Activated CD8-positive, alpha-beta memory T cell treated with anti-CD3 and anti-CD28 coated beads, Interleukin-2, amount 10 ng/mL, durations not matched to agents 7 days and 5 days (primary cell): ENCODE measurements around the gene VTA1. TPM values are rescaled to one million over a fixed set of nuclear protein-coding genes. Genes with fewer than 3 reads are reported as not detected.
A peak's percentile ranks its signal among the peaks of the same experiment; 100 is the strongest.
"Not testable (repeated sequence)": the region's sequence is repeated elsewhere in the genome, so short reads cannot be mapped to it uniquely, and the experiment has no call there.

ENCODE experiments used
- ATAC-seq: fragments of 150-1000 bp; cut with Tn5 transposase; one replicate; pipeline ENCODE4 v1.10.0; 2021; ENCODE audit warnings: moderate library complexity
- CTCF ChIA-PET: fragments of 350-600 bp; sonication (Branson Sonifier 250); formaldehyde crosslinking; loops from one replicate; lab custom pipeline; 2021; ENCODE audit warnings: antibody characterized with exemption; lab: Charles Lee
- DNase-seq: peaks from one replicate; pipeline ENCODE4 v3.0.0-alpha.2; 2020
- H3K27ac Mint-ChIP-seq: one replicate; pipeline ENCODE4 v1.8.0; 2021; ENCODE audit warnings: mild to moderate bottlenecking, mixed read lengths
- H3K27me3 Mint-ChIP-seq: one replicate; pipeline ENCODE4 v1.8.0; 2021; ENCODE audit warnings: mixed read lengths
- H3K36me3 Mint-ChIP-seq: one replicate; pipeline ENCODE4 v1.8.0; 2021; ENCODE audit warnings: mild to moderate bottlenecking, mixed read lengths
- H3K4me1 Mint-ChIP-seq: one replicate; pipeline ENCODE4 v1.8.0; 2021; ENCODE audit warnings: mixed read lengths
- H3K4me3 Mint-ChIP-seq: one replicate; pipeline ENCODE4 v1.8.0; 2021; ENCODE audit warnings: mild to moderate bottlenecking, moderate library complexity, mixed read lengths
- H3K9me3 Mint-ChIP-seq: one replicate; pipeline ENCODE4 v1.8.0; 2022; ENCODE audit warnings: low read depth, mixed read lengths
- total RNA-seq, 2 experiments: library from RNA; stranded (reverse); gene quantifications; one replicate each; pipeline ENCODE4 v1.2.3, GENCODE V29; 2021

VTA1 gene
- total RNA-seq, 2 experiments from 2014 or later = 31.7 to 42.3 TPM

DNA sequence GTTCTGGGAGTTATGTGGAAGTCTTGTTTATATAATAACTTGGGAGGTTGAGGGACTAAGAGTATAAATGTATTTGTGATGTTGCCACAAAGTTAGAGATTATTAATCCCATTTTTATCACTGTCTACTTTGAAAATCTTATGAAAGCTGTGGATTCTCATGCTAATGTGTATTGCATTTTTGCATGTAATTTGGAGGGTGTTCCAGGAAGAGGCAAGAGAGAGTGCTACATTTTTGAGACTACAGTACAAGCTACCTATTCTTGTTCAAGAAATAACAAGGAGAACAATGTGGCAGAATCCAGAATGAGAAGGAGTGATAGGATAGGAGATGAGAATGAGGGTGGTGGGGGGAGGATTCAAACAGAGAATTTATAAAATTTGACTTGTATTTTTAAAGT lies 34.9 kb downstream of the VTA1 start:
- peaks cover 2% of the 10 kb centered on the region for H3K4me1 Mint-ChIP-seq
- H3K4me3 Mint-ChIP-seq = no peak overlapping the region
- CTCF ChIA-PET = no interaction called here
- no peak overlapping the region for H3K27ac Mint-ChIP-seq
- ATAC-seq (no peak), DNase-seq (no peak)
- H3K36me3 Mint-ChIP-seq = peaks cover 29% of the 10 kb centered on the region
- peaks cover 4% of the 10 kb centered on the region for H3K9me3 Mint-ChIP-seq
- no peaks in the 10 kb centered on the region for H3K27me3 Mint-ChIP-seq

DNA sequence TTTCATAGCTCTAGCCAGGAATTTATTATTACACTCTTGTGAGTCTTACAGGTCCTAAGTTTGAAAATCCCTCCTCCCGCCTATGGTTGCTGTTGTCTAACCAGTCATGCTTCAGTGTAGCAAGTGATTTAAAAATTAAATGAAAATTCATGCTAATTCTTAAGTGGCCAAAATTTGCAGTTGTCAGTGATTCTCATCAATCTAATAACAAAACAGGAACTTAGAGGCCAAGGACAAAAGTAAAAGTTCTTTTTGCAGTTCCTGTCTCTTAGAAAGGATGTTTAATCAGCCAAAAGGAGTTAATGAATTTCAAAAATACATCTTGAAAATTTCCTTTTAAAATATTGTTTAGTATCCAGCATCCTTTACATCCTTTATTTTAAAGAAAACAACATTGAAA lies 36.3 kb downstream of the VTA1 start:
- H3K27me3 Mint-ChIP-seq = no peaks in the 10 kb centered on the region
- H3K9me3 Mint-ChIP-seq = no peaks in the 10 kb centered on the region
- DNase-seq (no peak), ATAC-seq (no peak)
- H3K4me1 Mint-ChIP-seq = peaks cover 2% of the 10 kb centered on the region
- peaks cover 17% of the 10 kb centered on the region for H3K36me3 Mint-ChIP-seq
- H3K4me3 Mint-ChIP-seq = no peak overlapping the region
- CTCF ChIA-PET = interaction anchor here (1.0 kb wide), 1 partner anchor 14 kb away, joined by 3 read pairs; no protein-coding TSS in a partner anchor
- no peak overlapping the region for H3K27ac Mint-ChIP-seq

DNA sequence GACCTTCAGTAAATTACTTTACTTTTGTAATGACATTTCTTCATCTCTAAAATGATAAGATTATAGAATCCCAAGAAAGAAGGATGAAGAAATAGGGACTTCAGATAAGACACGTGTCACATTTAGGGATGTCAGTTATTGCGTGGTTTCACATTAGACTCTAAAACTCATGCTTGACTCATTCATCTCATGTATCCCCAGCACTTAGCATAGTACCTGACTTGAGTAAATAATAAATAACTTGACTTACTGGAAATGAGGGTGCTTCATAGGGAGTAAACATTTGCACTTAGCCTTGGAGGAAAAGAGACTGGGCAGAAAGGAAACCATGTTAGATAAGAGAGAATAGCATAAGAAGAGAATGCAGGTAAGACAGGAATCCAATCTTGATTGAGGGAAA lies 37.2 kb downstream of the VTA1 start:
- Mint-ChIP-seq H3K4me1 (peaks cover 2% of the 10 kb centered on the region), H3K27me3 (no peaks in the 10 kb centered on the region), H3K36me3 (peaks cover 17% of the 10 kb centered on the region), H3K27ac (no peak overlapping the region), H3K4me3 (no peak overlapping the region), H3K9me3 (no peaks in the 10 kb centered on the region)
- DNase-seq (no peak), ATAC-seq (no peak)
- CTCF ChIA-PET = no interaction called here

DNA sequence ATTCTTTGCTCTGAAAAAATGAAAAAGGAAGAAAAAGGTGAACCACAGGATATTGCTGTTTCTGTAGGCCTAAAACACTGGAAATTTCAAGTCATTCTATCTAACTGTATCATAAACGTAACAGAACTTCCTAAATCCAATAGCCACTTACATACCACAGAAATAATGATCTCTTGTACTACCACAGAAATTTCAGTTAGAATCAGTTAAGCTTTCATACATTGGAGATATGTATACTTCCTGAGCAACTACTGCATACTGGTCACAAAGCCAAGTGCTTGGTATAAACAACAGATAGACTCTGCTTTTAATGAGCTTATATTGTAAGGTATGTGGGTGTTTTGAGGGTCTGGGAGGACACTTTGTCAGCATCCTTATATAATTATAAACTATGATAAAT lies 38.6 kb downstream of the VTA1 start:
- Mint-ChIP-seq H3K27me3 (no peaks in the 10 kb centered on the region), H3K9me3 (no peaks in the 10 kb centered on the region), H3K4me3 (no peak overlapping the region), H3K4me1 (peaks cover 2% of the 10 kb centered on the region), H3K36me3 (peaks cover 17% of the 10 kb centered on the region), H3K27ac (no peak overlapping the region)
- CTCF ChIA-PET = interaction anchor here (1.2 to 1.8 kb wide), 2 partner anchors 22 to 30 kb away, joined by 4 read pairs; no protein-coding TSS in a partner anchor
- ATAC-seq (no peak), DNase-seq (no peak)

- no peaks in the 10 kb centered on the region for H3K27me3 Mint-ChIP-seq
- H3K9me3 Mint-ChIP-seq = no peaks in the 10 kb centered on the region
- CTCF ChIA-PET = interaction anchor here (1.5 kb wide), 1 partner anchor 11 kb away, joined by 4 read pairs; no protein-coding TSS in a partner anchor
- no peak overlapping the region for H3K4me3 Mint-ChIP-seq
- DNase-seq = no peak
- peaks cover 15% of the 10 kb centered on the region for H3K36me3 Mint-ChIP-seq
- peaks cover 2% of the 10 kb centered on the region for H3K4me1 Mint-ChIP-seq
- no peak overlapping the region for H3K27ac Mint-ChIP-seq
- no peak for ATAC-seq
These were observed 40.1 kb downstream of the VTA1 start for GRCh38 chr6:142187209-142187608.

- H3K4me3 Mint-ChIP-seq, H3K4me1 Mint-ChIP-seq, H3K27ac Mint-ChIP-seq, ATAC-seq, H3K27me3 Mint-ChIP-seq, H3K9me3 Mint-ChIP-seq, DNase-seq: not testable (repeated sequence)
- CTCF ChIA-PET = interaction anchor here (1.5 kb wide), 1 partner anchor 10 kb away, joined by 4 read pairs; no protein-coding TSS in a partner anchor
- H3K36me3 Mint-ChIP-seq = peaks cover 12% of the 10 kb centered on the region
These were observed 41.3 kb downstream of the VTA1 start for GRCh38 chr6:142188341-142188740.

DNA sequence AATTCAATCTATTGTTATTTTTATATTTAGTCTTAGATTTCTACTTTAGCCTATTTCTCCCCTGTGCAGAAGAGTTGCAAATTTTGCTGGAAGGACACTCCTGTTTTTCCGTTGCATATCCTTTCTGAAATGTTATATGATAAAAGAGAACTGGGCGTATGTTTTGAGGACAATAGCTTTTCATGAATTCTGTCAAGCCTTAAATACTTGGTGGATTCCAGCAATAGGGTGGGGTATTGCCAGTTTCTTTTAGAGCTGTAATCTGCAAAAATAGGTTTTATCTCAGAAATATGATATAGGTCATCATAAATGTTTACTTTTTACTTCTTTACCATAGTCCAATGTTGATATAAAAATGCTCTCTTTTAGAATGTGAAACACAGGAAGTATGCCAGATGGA lies 42.0 kb downstream of the VTA1 start:
- H3K4me3 Mint-ChIP-seq = no peak overlapping the region
- no peak for ATAC-seq
- no peak overlapping the region for H3K27ac Mint-ChIP-seq
- no peaks in the 10 kb centered on the region for H3K4me1 Mint-ChIP-seq
- H3K27me3 Mint-ChIP-seq = no peaks in the 10 kb centered on the region
- no peak for DNase-seq
- CTCF ChIA-PET = no interaction called here
- H3K36me3 Mint-ChIP-seq = peaks cover 12% of the 10 kb centered on the region
- no peaks in the 10 kb centered on the region for H3K9me3 Mint-ChIP-seq

- ATAC-seq (no peak), DNase-seq (no peak)
- CTCF ChIA-PET = no interaction called here
- no peaks in the 10 kb centered on the region for H3K27me3 Mint-ChIP-seq
- H3K36me3 Mint-ChIP-seq = peaks cover 15% of the 10 kb centered on the region
- peaks cover 8% of the 10 kb centered on the region for H3K4me1 Mint-ChIP-seq
- no peak overlapping the region for H3K4me3 Mint-ChIP-seq
- no peaks in the 10 kb centered on the region for H3K9me3 Mint-ChIP-seq
- H3K27ac Mint-ChIP-seq = no peak overlapping the region
These were observed 45.3 kb downstream of the VTA1 start for GRCh38 chr6:142192343-142192742.

- Mint-ChIP-seq H3K36me3 (peaks cover 19% of the 10 kb centered on the region), H3K27ac (no peak overlapping the region), H3K4me1 (peaks cover 8% of the 10 kb centered on the region), H3K27me3 (no peaks in the 10 kb centered on the region), H3K9me3 (no peaks in the 10 kb centered on the region), H3K4me3 (no peak overlapping the region)
- CTCF ChIA-PET = no interaction called here
- ATAC-seq (no peak), DNase-seq (no peak)
These were observed 46.6 kb downstream of the VTA1 start for GRCh38 chr6:142193621-142194020.

DNA sequence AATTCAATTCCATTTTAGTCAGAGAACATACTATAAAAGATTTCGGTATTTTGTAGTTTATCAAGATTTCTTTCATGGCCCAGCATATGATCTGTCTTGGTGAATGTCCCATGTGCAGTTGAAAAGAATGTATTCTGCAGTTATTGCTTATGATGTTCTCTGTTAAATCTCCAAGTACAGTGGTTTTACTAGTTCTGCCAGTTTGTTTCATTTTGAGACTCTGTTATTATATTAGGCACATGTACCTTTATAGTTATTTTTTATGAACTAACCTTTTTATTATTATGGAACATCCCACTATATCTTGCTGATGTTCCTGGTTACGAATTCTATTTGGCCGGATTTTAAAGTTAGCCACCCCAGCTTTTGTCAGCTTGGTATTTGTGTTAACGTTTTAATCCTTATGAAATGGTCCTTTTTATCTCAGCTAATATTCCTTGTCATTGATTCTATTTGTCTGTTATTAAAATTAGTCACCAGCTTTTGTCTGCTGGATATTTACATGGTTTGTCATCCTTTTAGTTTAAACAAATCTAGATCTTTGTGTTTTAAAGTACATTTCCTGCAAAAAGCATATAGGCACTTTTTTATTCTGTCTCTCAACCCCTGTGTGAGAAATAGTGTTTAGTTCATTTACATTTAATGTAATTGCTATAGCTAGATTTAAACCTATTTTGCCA lies 48.9 kb downstream of the VTA1 start:
- Mint-ChIP-seq H3K4me3 (no peak overlapping the region), H3K4me1 (peaks cover 8% of the 10 kb centered on the region), H3K36me3 (peaks cover 20% of the 10 kb centered on the region), H3K27ac (no peak overlapping the region), H3K9me3 (no peaks in the 10 kb centered on the region), H3K27me3 (no peaks in the 10 kb centered on the region)
- ATAC-seq = no peak
- CTCF ChIA-PET = interaction anchor here (1.8 to 4.7 kb wide), 2 partner anchors 12 to 40 kb away, joined by 4 to 31 read pairs; no protein-coding TSS in a partner anchor
- DNase-seq = no peak

DNA sequence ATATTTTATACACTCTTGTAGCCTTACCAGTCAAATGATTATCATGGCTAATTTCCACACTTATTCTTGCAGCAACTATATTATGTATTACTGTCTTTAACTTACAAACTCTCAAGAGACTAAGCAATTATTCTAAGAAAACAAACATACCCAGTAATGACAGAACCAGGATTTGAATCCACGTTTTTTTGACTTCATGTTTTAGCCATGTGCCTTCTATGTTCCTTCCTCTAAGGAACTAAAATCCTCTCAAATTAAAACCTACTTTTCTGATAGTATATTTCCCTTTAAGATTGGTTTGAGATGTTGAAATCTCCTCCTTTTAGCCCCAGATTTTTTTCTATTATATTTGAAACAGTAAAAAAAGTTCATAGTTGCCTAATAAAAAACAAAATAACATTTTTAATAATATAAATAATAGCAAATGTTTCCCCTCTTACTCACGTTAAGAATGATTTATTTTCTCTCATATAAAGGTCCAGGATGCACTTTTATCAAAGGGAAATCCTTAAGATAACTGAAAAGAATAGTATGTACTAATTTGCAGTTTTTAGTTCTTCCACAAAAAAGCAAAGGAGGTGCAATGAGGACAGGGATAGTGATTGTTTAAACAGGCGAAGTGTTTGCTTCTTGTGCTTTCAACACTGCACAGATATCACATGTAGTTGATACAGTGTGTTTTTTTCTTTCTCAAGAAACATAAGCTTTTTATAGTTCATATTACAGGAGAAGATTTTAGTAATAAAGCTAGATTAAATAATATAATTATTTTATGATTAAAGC lies 54.0 kb downstream of the VTA1 start:
- Mint-ChIP-seq H3K4me1 (no peaks in the 10 kb centered on the region), H3K4me3 (no peak overlapping the region), H3K27ac (no peak overlapping the region), H3K27me3 (no peaks in the 10 kb centered on the region), H3K9me3 (no peaks in the 10 kb centered on the region), H3K36me3 (peaks cover 27% of the 10 kb centered on the region)
- no peak for DNase-seq
- CTCF ChIA-PET = no interaction called here
- no peak for ATAC-seq

- ATAC-seq (no peak), DNase-seq (peak; percentile 43)
- Mint-ChIP-seq H3K27me3 (no peaks in the 10 kb centered on the region), H3K9me3 (peaks cover 5% of the 10 kb centered on the region), H3K27ac (peak overlapping the region; percentile 58), H3K36me3 (peaks cover 51% of the 10 kb centered on the region), H3K4me3 (no peak overlapping the region), H3K4me1 (no peaks in the 10 kb centered on the region)
- CTCF ChIA-PET = interaction anchor here (0.7 to 2.7 kb wide), 12 partner anchors 9 to 179 kb away, joined by 3 to 31 read pairs (median 4); partner anchors contain the start of genes NMBR and VTA1
These were observed 60.3 kb downstream of the VTA1 start for GRCh38 chr6:142207265-142207877.

DNA sequence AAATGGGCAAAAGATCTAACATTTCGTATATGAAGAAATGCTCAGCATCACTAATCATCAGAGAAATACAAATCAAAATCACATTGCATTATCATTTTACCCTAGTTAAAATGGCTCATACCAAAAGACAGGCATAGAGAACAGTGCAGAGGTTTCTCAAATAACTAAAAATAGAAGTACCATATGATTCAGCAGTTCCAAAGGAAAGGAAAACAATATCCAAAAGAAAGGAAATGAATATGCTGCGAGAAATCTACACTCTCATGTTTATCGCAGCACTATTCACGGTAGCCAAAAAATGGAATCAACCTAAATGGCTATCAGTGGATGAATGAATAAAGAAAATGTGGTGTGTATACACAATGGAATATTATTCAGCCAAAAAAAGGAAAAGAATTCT lies 63.5 kb downstream of the VTA1 start:
- ATAC-seq (no peak), DNase-seq (no peak)
- H3K36me3 Mint-ChIP-seq = peaks cover 64% of the 10 kb centered on the region
- H3K27me3 Mint-ChIP-seq = no peaks in the 10 kb centered on the region
- H3K4me1 Mint-ChIP-seq = no peaks in the 10 kb centered on the region
- CTCF ChIA-PET = no interaction called here
- peaks cover 7% of the 10 kb centered on the region for H3K9me3 Mint-ChIP-seq
- no peak overlapping the region for H3K27ac Mint-ChIP-seq
- no peak overlapping the region for H3K4me3 Mint-ChIP-seq
